ENCODE results near the gene OR5B21. TPM values are rescaled to one million over a fixed set of nuclear protein-coding genes. Genes with fewer than 3 reads are reported as not detected.
A peak's percentile ranks its signal among the peaks of the same experiment; 100 is the strongest.

OR5B21 gene
- total RNA-seq, 2 experiments from 2014 or later, result not detected

- H3K4me3 Mint-ChIP-seq, result no peak overlapping the region
- H3K27me3 Mint-ChIP-seq, result no peaks in the 10 kb centered on the region
- H3K9me3 ChIP-seq (ENCODE audit: control insufficient read depth in 1 of 2, insufficient read depth in 1 of 2, low read length in 2 of 2), result peaks cover 0 to 7% of the 10 kb centered on the region in 2 experiments
- intact Hi-C loops (cut with DNase I, micrococcal nuclease), result no loop called here
- H3K4me1 ChIP-seq (ENCODE audit: insufficient read depth, low read length), result peaks cover 20% of the 10 kb centered on the region
- H3K9me3 Mint-ChIP-seq, result peaks cover 5% of the 10 kb centered on the region
- TF ChIP-seq CTCF (IDR thresholded peaks at IDR 0.05), result no peak
- POLR2A ChIA-PET, result no interaction called here
- no peaks in the 10 kb centered on the region for H3K27me3 ChIP-seq (ENCODE audit: control insufficient read depth in 1 of 2, insufficient read depth in 2 of 2, low read length in 2 of 2)
- peaks cover 50% of the 10 kb centered on the region for H3K36me3 ChIP-seq (ENCODE audit: insufficient read depth, low read length)
- H3K4me3 ChIP-seq (ENCODE audit: low read length), result no peak overlapping the region
- ATAC-seq (ENCODE audit: poor library complexity) (no peak), DNase-seq (no peak)
- peaks cover 80% of the 10 kb centered on the region for H3K4me1 Mint-ChIP-seq (ENCODE audit: low read depth)
- H3K27ac Mint-ChIP-seq, result peak overlapping the region; percentile 97
- H3K36me3 Mint-ChIP-seq (ENCODE audit: low read depth), result peaks cover 89% of the 10 kb centered on the region
- no peak overlapping the region for H3K27ac ChIP-seq (ENCODE audit: low read depth in 1 of 2, low read length in 2 of 2)
- CTCF ChIA-PET, result interaction anchor here (1.0 kb wide), 1 partner anchor 23 kb away, joined by 3 read pairs; no protein-coding TSS in a partner anchor
Measured at GRCh38 chr11:58531865-58532341, 24.0 kb upstream of the OR5B21 start.

GRCh38 chr11:58530236-58530635, 22.3 kb upstream of the OR5B21 start:
- Mint-ChIP-seq H3K27me3 (no peaks in the 10 kb centered on the region), H3K27ac (peak overlapping the region; percentile 97), H3K4me1 (ENCODE audit: low read depth) (peaks cover 80% of the 10 kb centered on the region), H3K4me3 (peak overlapping the region; percentile 62), H3K9me3 (peaks cover 2% of the 10 kb centered on the region), H3K36me3 (ENCODE audit: low read depth) (peaks cover 82% of the 10 kb centered on the region)
- no peak overlapping the region for H3K4me3 ChIP-seq (ENCODE audit: low read length)
- DNase-seq, result peak in 13 of 14 experiments; percentile 14 to 72 (median 45)
- intact Hi-C loops (cut with DNase I, micrococcal nuclease), result no loop called here
- no peak for TF ChIP-seq CTCF (IDR thresholded peaks at IDR 0.05)
- H3K27ac ChIP-seq (ENCODE audit: low read depth in 1 of 2, low read length in 2 of 2), result peak overlapping the region; percentile 52 to 64
- H3K36me3 ChIP-seq (ENCODE audit: insufficient read depth, low read length), result peaks cover 53% of the 10 kb centered on the region
- CTCF ChIA-PET, result no interaction called here
- no peaks in the 10 kb centered on the region for H3K27me3 ChIP-seq (ENCODE audit: control insufficient read depth in 1 of 2, insufficient read depth in 2 of 2, low read length in 2 of 2)
- H3K4me1 ChIP-seq (ENCODE audit: insufficient read depth, low read length), result peaks cover 28% of the 10 kb centered on the region
- peaks cover 0 to 7% of the 10 kb centered on the region in 2 experiments for H3K9me3 ChIP-seq (ENCODE audit: control insufficient read depth in 1 of 2, insufficient read depth in 1 of 2, low read length in 2 of 2)
- POLR2A ChIA-PET, result interaction anchor here (0.6 to 2.1 kb wide), 9 partner anchors 14 to 789 kb away, joined by 3 to 23 read pairs (median 4); partner anchors contain the start of gene SELENOH
- ATAC-seq (ENCODE audit: poor library complexity), result peak; percentile 81

- H3K27ac ChIP-seq (ENCODE audit: low read depth in 1 of 2, low read length in 2 of 2), result peak overlapping the region in 1 of 2 donors; percentile 32
- no peak for ATAC-seq (ENCODE audit: poor library complexity)
- Mint-ChIP-seq H3K9me3 (no peaks in the 10 kb centered on the region), H3K27ac (peak overlapping the region; percentile 95), H3K36me3 (ENCODE audit: low read depth) (peaks cover 55% of the 10 kb centered on the region), H3K4me3 (no peak overlapping the region), H3K27me3 (no peaks in the 10 kb centered on the region), H3K4me1 (ENCODE audit: low read depth) (peaks cover 81% of the 10 kb centered on the region)
- H3K27me3 ChIP-seq (ENCODE audit: control insufficient read depth in 1 of 2, insufficient read depth in 2 of 2, low read length in 2 of 2), result no peaks in the 10 kb centered on the region
- peaks cover 40% of the 10 kb centered on the region for H3K36me3 ChIP-seq (ENCODE audit: insufficient read depth, low read length)
- no peak for TF ChIP-seq CTCF (IDR thresholded peaks at IDR 0.05)
- peaks cover 0 to 7% of the 10 kb centered on the region in 2 experiments for H3K9me3 ChIP-seq (ENCODE audit: control insufficient read depth in 1 of 2, insufficient read depth in 1 of 2, low read length in 2 of 2)
- H3K4me3 ChIP-seq (ENCODE audit: low read length), result no peak overlapping the region
- DNase-seq, result no peak
- intact Hi-C loops (cut with DNase I, micrococcal nuclease), result loop anchor here (5.0 to 10.0 kb wide), 4 partner anchors 35 to 1073 kb away; partner anchors contain the start of genes UBE2L6 (in 1 of the 2) and ZDHHC5 (in 1 of the 2)
- ChIA-PET CTCF (no interaction called here), POLR2A (no interaction called here)
- peaks cover 38% of the 10 kb centered on the region for H3K4me1 ChIP-seq (ENCODE audit: insufficient read depth, low read length)
Measured at GRCh38 chr11:58527429-58527828, 19.5 kb upstream of the OR5B21 start.
